ENCODE results near the gene GALNT2. TPM values are rescaled to one million over a fixed set of nuclear protein-coding genes. Genes with fewer than 3 reads are reported as not detected.
A peak's percentile ranks its signal among the peaks of the same experiment; 100 is the strongest.

The GALNT2 gene
- total RNA-seq, 1 donor from 2014 or later, result 66.3 TPM

DNA sequence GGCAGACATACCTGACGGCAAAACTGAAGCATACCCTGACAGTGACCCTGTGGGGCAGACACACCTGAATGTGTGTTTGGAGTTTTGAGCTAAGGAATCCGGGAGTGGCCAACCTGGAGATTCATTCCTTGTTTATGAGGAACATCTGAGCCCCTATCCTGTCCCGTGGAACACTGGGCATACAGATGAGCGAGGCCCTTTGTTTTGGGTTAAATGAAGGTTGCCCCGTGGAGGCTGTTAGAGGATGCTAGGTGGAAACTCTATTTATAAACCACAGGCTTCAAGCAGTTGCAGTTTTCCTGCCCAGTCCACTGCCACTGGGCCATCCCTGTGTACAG is 18.1 kb downstream of the GALNT2 start:
- Mint-ChIP-seq H3K4me3 (peak overlapping the region; percentile 3), H3K36me3 (peaks cover 14% of the 10 kb centered on the region), H3K27me3 (peaks cover 5% of the 10 kb centered on the region), H3K27ac (peak overlapping the region; percentile 74), H3K4me1 (ENCODE audit: unreplicated experiment) (peaks cover 50% of the 10 kb centered on the region), H3K9me3 (no peaks in the 10 kb centered on the region)
- no peak for DNase-seq (ENCODE audit: extremely low spot score, unreplicated experiment)
- TF ChIP-seq, protein P1, sequence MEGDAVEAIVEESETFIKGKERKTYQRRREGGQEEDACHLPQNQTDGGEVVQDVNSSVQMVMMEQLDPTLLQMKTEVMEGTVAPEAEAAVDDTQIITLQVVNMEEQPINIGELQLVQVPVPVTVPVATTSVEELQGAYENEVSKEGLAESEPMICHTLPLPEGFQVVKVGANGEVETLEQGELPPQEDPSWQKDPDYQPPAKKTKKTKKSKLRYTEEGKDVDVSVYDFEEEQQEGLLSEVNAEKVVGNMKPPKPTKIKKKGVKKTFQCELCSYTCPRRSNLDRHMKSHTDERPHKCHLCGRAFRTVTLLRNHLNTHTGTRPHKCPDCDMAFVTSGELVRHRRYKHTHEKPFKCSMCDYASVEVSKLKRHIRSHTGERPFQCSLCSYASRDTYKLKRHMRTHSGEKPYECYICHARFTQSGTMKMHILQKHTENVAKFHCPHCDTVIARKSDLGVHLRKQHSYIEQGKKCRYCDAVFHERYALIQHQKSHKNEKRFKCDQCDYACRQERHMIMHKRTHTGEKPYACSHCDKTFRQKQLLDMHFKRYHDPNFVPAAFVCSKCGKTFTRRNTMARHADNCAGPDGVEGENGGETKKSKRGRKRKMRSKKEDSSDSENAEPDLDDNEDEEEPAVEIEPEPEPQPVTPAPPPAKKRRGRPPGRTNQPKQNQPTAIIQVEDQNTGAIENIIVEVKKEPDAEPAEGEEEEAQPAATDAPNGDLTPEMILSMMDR (conservative IDR thresholded peaks at IDR 0.05), result no peak

DNA sequence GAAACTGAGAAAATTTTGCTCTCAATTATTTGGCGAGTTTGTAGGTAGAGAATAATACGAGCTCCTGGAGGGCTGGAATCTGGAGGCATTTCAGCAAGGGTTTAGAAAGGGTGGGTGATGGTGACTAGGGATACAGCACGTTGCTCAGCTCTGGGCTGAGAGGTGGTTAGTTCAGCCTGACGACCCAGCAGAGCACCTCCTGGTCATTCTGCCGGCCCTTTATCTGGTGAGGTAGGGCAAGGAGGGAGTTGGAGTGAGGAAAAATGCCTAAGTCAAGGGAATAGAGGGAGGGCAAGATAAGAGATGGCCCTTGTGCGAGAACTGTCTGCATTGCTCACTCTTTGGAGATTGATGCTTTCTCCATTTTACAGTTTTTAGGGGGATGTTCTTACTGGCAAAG is 19.1 kb downstream of the GALNT2 start:
- Mint-ChIP-seq H3K4me3 (no peak overlapping the region), H3K27ac (no peak overlapping the region), H3K27me3 (peaks cover 5% of the 10 kb centered on the region), H3K36me3 (peaks cover 20% of the 10 kb centered on the region), H3K4me1 (ENCODE audit: unreplicated experiment) (peaks cover 54% of the 10 kb centered on the region), H3K9me3 (no peaks in the 10 kb centered on the region)
- DNase-seq (ENCODE audit: extremely low spot score, unreplicated experiment), result no peak
- TF ChIP-seq, protein P1 (conservative IDR thresholded peaks at IDR 0.05), result no peak

DNA sequence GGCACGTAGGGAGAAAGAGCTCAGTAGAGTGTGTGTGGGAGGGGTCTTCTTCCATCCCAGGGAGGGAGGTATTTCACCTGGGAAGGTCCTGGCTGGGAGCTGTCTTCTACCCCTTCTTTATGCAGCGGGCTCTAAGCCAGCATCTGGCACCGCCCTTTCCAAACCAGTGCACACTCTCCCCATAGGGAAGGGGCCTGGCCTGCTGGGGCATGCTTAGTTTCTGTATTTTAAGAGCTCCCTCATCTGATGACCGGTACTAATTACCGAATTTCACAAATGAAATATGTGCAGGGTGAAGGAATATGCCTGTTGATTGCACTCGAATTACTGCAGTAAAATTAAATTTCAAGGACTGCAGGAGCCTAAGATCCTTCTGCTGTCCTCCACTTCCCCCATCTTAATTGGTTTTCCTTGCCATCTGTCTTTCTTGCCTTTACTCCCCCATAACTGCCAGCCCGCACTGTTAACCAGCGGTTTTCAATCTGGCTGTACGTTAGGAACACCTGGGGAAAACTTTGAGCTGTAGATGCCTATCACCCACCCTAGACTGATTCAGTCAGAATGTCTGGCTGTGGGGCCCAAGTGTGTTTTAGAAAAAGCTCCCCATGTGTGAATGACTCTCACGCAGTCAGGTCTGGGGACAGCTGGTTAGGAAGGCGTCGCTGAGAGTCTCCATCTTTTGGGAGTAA is 20.1 kb downstream of the GALNT2 start:
- peaks cover 5% of the 10 kb centered on the region for H3K27me3 Mint-ChIP-seq
- no peak overlapping the region for H3K4me3 Mint-ChIP-seq
- TF ChIP-seq, protein P1 (conservative IDR thresholded peaks at IDR 0.05), result no peak
- H3K36me3 Mint-ChIP-seq, result peaks cover 19% of the 10 kb centered on the region
- peaks cover 50% of the 10 kb centered on the region for H3K4me1 Mint-ChIP-seq (ENCODE audit: unreplicated experiment)
- no peak overlapping the region for H3K27ac Mint-ChIP-seq
- no peak for DNase-seq (ENCODE audit: extremely low spot score, unreplicated experiment)
- H3K9me3 Mint-ChIP-seq, result no peaks in the 10 kb centered on the region

DNA sequence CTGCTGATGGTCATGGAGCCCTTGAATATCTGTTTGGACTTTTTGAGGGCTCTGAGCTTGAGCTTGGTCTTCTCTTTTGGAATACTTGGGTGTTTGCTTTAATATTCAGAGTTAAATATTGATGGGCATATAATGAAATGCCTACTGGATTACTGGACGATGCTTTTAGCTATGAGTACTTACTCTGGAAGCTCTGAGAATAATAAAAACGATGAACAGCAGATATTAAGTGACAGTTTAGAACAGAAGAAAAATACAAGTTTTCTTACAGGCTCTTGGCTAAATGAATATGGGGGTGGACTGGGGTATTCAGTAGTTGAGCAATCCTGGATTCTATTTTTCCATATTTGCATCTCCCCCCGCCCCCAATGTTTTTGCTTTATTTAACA is 20.7 kb downstream of the GALNT2 start:
- Mint-ChIP-seq H3K27me3 (peaks cover 1% of the 10 kb centered on the region), H3K36me3 (peaks cover 13% of the 10 kb centered on the region), H3K27ac (no peak overlapping the region), H3K9me3 (no peaks in the 10 kb centered on the region), H3K4me3 (no peak overlapping the region), H3K4me1 (ENCODE audit: unreplicated experiment) (peaks cover 50% of the 10 kb centered on the region)
- TF ChIP-seq, protein P1 (conservative IDR thresholded peaks at IDR 0.05), result no peak
- DNase-seq (ENCODE audit: extremely low spot score, unreplicated experiment), result no peak

DNA sequence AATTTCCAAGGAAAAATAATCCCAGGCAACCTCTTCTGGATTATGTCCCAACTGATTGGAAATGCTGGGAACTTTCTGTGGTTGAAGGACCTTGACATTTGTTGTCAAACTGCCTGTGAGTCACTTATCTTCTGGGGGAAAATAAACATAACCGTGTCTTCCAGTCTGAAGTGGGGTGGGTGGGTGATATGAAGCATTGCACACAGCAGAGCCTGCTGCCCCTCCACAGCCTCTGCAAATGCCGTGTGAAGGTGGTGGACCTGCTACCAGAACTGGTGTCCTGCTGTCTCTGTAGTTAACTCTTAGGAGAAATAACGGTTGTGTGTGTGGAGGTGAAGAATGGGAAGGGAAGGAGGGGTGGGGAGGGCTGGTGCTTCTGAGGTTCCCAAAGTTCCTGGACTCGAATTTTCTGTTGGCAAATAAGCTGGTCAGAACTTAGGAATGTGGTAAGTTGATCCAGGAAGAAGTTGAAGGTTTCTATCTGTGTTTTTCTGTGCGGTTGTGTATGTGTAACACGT is 23.2 kb downstream of the GALNT2 start:
- no peak for DNase-seq (ENCODE audit: extremely low spot score, unreplicated experiment)
- peaks cover 15% of the 10 kb centered on the region for H3K36me3 Mint-ChIP-seq

More for the DNA sequence above, 23.2 kb downstream of the GALNT2 start:
- Mint-ChIP-seq H3K4me3 (no peak overlapping the region), H3K9me3 (no peaks in the 10 kb centered on the region), H3K27me3 (no peaks in the 10 kb centered on the region), H3K4me1 (ENCODE audit: unreplicated experiment) (peaks cover 42% of the 10 kb centered on the region), H3K27ac (no peak overlapping the region)
- TF ChIP-seq, protein P1 (conservative IDR thresholded peaks at IDR 0.05), result no peak

Data from type B pancreatic cell (in vitro differentiated cells).